Fibroblast of villous mesenchyme (primary cell): ENCODE data around the gene PDE4D. TPM values are rescaled to one million over a fixed set of nuclear protein-coding genes. Genes with fewer than 3 reads are reported as not detected.

Source experiments
- DNase-seq: peaks from one replicate; pipeline ENCODE4 v3.0.0-alpha.2; 2010; ENCODE audit warnings: low read depth
- H3K4me3 ChIP-seq: 2 replicates; pipeline ENCODE4 v1.5.1; 2011; ENCODE audit warnings: low read depth, mild to moderate bottlenecking, low read length
- CTCF ChIP-seq: IDR thresholded peaks from 2 replicates; pipeline ENCODE4 v1.5.1; 2012; ENCODE audit warnings: low read depth, mild to moderate bottlenecking, low read length; ENCODE audit not compliant: insufficient read depth
- total RNA-seq: library from RNA; depleted of rRNA; stranded (reverse); fragments of >200 nt; gene quantifications from 2 replicates; pipeline ENCODE4 v1.2.3, GENCODE V29; 2012

PDE4D gene
- total RNA-seq, 1 donor = 6.0 TPM

- no peak overlapping the region for H3K4me3 ChIP-seq
- no peak for TF ChIP-seq CTCF
- DNase-seq = peak; percentile 14
Measured at GRCh38 chr5:59143926-59144333, 749.6 kb downstream of the PDE4D start.

GRCh38 chr5:59142927-59143326, 750.6 kb downstream of the PDE4D start:
- no peak overlapping the region for H3K4me3 ChIP-seq
- DNase-seq = no peak
- TF ChIP-seq CTCF = no peak

GRCh38 chr5:59142138-59142537, 751.4 kb downstream of the PDE4D start:
- no peak for TF ChIP-seq CTCF
- no peak for DNase-seq
- no peak overlapping the region for H3K4me3 ChIP-seq

GRCh38 chr5:59140133-59140532, 753.4 kb downstream of the PDE4D start:
- H3K4me3 ChIP-seq = no peak overlapping the region
- no peak for TF ChIP-seq CTCF
- DNase-seq = no peak

GRCh38 chr5:59139695-59140094, 753.8 kb downstream of the PDE4D start:
- no peak for TF ChIP-seq CTCF
- H3K4me3 ChIP-seq = no peak overlapping the region
- DNase-seq = no peak

- no peak overlapping the region for H3K4me3 ChIP-seq
- TF ChIP-seq CTCF = no peak
- DNase-seq = no peak
Measured at GRCh38 chr5:59138509-59138908, 755.0 kb downstream of the PDE4D start.

- TF ChIP-seq CTCF = no peak
- DNase-seq = no peak
Measured at GRCh38 chr5:59137846-59138245, 755.7 kb downstream of the PDE4D start.

More at GRCh38 chr5:59137846-59138245, 755.7 kb downstream of the PDE4D start:
- H3K4me3 ChIP-seq = no peak overlapping the region
